PC-3 (cell line): ENCODE measurements around the gene PGAP6.

Experiments
- CTCF ChIP-seq: fragments of 300-600 bp; sonication (generic); conservative IDR thresholded peaks from 2 replicates; pipeline ENCODE4 v1.5.1; 2017; ENCODE audit warnings: antibody characterized with exemption, low read depth, mild to moderate bottlenecking, low read length
- EZH2 ChIP-seq: fragments of 300-600 bp; sonication (generic); IDR thresholded peaks from one replicate; pipeline ENCODE4 v1.6.1; 2017; ENCODE audit warnings: antibody characterized with exemption, mild to moderate bottlenecking, low read length; ENCODE audit not compliant: unreplicated experiment
- EZH2phosphoT487 ChIP-seq: fragments of 300-600 bp; sonication (generic); IDR thresholded peaks from 2 replicates; pipeline ENCODE4 v1.6.1; 2018; ENCODE audit warnings: mild to moderate bottlenecking, antibody characterized with exemption, low read length, borderline replicate concordance

DNA sequence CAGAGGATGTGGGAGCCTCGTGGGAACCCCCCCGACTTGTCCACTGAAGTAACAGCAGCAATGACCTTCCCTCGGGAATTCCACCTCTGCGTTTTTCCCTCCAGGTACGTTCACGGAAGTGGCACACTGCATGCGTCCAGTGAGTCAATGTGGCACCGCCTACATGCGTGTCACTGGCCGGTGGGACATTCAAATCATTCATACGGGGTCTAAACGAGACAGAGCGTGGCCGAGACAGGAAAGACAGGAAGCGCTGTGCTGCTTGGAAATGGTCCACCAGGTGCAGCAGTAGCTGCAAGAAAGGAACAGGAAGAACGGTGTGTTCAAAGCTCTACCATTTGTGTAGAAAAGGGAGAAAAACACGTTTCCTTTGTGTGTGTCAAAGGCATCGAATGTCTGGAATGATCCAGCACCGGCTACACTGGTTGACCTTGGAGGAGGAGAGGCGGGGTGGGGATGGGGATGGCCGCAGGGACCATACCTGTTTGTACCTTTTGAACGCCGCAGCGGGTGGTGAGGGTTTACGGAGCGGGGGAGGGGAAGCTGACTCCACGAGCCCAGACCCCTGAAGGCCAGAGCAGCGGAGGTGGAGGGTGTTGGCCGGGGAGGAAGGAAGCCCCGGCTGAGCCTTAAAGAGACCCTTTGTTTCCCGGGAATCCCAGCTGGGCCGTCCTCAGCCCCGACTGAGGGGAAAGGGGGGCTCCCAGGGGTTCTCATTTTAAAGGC is 1.7 kb upstream of the PGAP6 start:
- TF ChIP-seq CTCF (no peak), EZH2 (no peak), EZH2phosphoT487 (no peak)
